DOHH2 (cell line): ENCODE measurements around the gene CIAO3.

Experiments used
- CTCF ChIP-seq: fragments of 200-600 bp; sonication (generic); IDR thresholded peaks from one replicate; pipeline ENCODE4 v1.5.1; 2014; ENCODE audit warnings: antibody characterized with exemption, mild to moderate bottlenecking, low read depth, low read length; ENCODE audit not compliant: poor library complexity, severe bottlenecking
- EZH2phosphoT487 ChIP-seq: fragments of 200-600 bp; sonication (generic); IDR thresholded peaks from 2 replicates; pipeline ENCODE4 v1.6.1; 2017; ENCODE audit warnings: borderline replicate concordance, mild to moderate bottlenecking, antibody characterized with exemption, low read length, moderate library complexity, mixed read lengths

- no peak for TF ChIP-seq CTCF
- no peak for TF ChIP-seq EZH2phosphoT487
Measured at GRCh38 chr16:693364-693763, 47.4 kb downstream of the CIAO3 start.
